Fibroblast of lung (primary cell): ENCODE measurements around the gene FNDC3A.

Experiments used
- EZH2 ChIP-seq: IDR thresholded peaks from 2 replicates; pipeline ENCODE4 v1.5.1; 2012; ENCODE audit warnings: low read length, control low read depth, mild to moderate bottlenecking; ENCODE audit errors: missing control alignments
- TF ChIP-seq, protein P1 (sequence below), 2 donors: IDR thresholded peaks in 1 of 2; conservative IDR thresholded peaks in 1 of 2; 1 replicate in 1 of 2; 2 replicates in 1 of 2; pipeline ENCODE4 v1.5.1; 2011 to 2012; ENCODE audit warnings: low read length in 2 of 2, control low read depth in 1 of 2, inconsistent platforms in 1 of 2, low read depth in 1 of 2, mild to moderate bottlenecking in 1 of 2

DNA sequence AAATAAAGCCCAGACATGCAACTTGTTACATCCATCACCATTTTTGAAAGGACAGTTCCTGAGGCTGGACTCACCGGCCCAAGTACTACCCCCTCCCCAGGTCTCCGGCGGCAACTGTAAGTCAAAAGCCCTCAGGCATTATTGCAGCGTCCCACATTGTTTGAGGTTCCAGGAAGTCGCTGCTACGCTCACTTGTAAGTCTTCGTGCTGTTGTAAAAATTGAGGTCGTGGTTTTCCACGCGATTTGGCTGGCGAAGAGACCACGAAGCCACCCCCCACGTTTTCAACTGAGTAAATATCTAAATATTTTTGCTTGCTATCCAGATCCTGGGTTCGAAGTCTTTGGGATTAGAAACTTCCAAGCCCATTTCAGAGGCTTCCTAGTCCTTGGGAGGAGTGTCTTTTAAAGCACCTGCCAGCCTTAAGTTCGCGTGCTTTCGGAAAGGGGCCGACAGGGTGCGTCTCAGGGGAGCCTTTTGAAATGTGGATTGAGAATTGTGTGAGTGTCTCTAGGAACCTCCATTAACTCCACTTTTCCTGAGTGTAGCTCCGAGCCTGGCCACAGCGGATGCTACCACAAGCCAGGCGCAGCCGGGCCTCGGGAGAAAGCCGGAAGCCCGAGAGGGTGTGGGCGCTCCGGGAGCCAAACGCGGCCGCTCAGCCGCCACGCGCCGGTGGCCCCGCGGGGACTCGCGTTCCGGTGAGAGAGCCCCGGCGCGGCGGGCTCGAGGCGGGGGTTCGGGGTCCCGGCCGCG, 434 bp upstream of the FNDC3A start:
- TF ChIP-seq, protein P1, sequence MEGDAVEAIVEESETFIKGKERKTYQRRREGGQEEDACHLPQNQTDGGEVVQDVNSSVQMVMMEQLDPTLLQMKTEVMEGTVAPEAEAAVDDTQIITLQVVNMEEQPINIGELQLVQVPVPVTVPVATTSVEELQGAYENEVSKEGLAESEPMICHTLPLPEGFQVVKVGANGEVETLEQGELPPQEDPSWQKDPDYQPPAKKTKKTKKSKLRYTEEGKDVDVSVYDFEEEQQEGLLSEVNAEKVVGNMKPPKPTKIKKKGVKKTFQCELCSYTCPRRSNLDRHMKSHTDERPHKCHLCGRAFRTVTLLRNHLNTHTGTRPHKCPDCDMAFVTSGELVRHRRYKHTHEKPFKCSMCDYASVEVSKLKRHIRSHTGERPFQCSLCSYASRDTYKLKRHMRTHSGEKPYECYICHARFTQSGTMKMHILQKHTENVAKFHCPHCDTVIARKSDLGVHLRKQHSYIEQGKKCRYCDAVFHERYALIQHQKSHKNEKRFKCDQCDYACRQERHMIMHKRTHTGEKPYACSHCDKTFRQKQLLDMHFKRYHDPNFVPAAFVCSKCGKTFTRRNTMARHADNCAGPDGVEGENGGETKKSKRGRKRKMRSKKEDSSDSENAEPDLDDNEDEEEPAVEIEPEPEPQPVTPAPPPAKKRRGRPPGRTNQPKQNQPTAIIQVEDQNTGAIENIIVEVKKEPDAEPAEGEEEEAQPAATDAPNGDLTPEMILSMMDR (conservative IDR thresholded peaks at IDR 0.05 in 1 of 2, IDR thresholded peaks at IDR 0.05 in 1 of 2; ENCODE audit: low read depth in 1 of 2, low read length in 2 of 2): peak in 1 of 2 donors; percentile 25
- TF ChIP-seq EZH2: no peak
